Endothelial cell of umbilical vein (primary cell): ENCODE results near the gene MYO9B. TPM values are rescaled to one million over a fixed set of nuclear protein-coding genes. Genes with fewer than 3 reads are reported as not detected.

Experiments used
- BruUV-seq: library from RNA; stranded (reverse); fragments of 400-500 nt; replicated peaks from 2 replicates; lab custom pipeline; 2021; lab: Mats Ljungman, UMichigan
- CTCF ChIA-PET: fragments of 300-600, 350-600 bp; sonication (Branson Sonifier 250); formaldehyde crosslinking; loops from one replicate; lab custom pipeline; 2021; ENCODE audit warnings: antibody characterized with exemption, inconsistent platforms; lab: Charles Lee
- POLR2A ChIA-PET: fragments of 300-600, 350-600 bp; sonication (Branson Sonifier 250); formaldehyde crosslinking; loops from one replicate; lab custom pipeline; 2021; ENCODE audit warnings: antibody characterized with exemption, inconsistent platforms; lab: Charles Lee
- DNase-seq: peaks from one replicate; pipeline ENCODE4 v3.0.0-alpha.2; 2011; ENCODE audit warnings: low read depth, low spot score
- FAIRE-seq: peaks from 2 replicates; lab custom pipeline; 2011; peaks lifted over from hg19 to GRCh38; lab: Jason Lieb, UNC
- H2AFZ ChIP-seq: 2 replicates; pipeline ENCODE4 v1.6.0; 2012; ENCODE audit warnings: low read depth, low read length, control low read depth, inconsistent platforms
- H3K27ac ChIP-seq: 2 replicates; pipeline ENCODE4 v1.5.1; 2011; ENCODE audit warnings: low read depth, mild to moderate bottlenecking, control low read depth, low read length, moderate library complexity; ENCODE audit not compliant: insufficient read depth
- H3K27me3 ChIP-seq, 2 experiments: 2 replicates each; pipeline versions ENCODE4 v1.6.0 to v1.6.1; 2011; ENCODE audit warnings: low read length in 2 of 2, mixed read lengths in 1 of 2; ENCODE audit not compliant: control insufficient read depth in 2 of 2, insufficient read depth in 2 of 2
- H3K36me3 ChIP-seq, 2 experiments: 2 replicates in 1 of 2; 3 replicates in 1 of 2; pipeline ENCODE4 v1.5.1; 2011; ENCODE audit warnings: low read length in 2 of 2, mild to moderate bottlenecking in 1 of 2, moderate library complexity in 1 of 2; ENCODE audit not compliant: control insufficient read depth in 2 of 2, insufficient read depth in 2 of 2; ENCODE audit errors: extremely low read depth in 1 of 2
- H3K4me1 ChIP-seq: 3 replicates; pipeline ENCODE4 v1.5.1; 2011; ENCODE audit warnings: mild to moderate bottlenecking, low read length; ENCODE audit not compliant: control insufficient read depth, insufficient read depth; ENCODE audit errors: extremely low read depth
- H3K4me2 ChIP-seq: 2 replicates; pipeline ENCODE4 v1.6.1; 2011; ENCODE audit warnings: low read length, control low read depth, mixed read lengths; ENCODE audit not compliant: insufficient read depth
- H3K4me3 ChIP-seq, 3 experiments: fragments of 200-600 bp in 1 of 3; sonication (generic), shearing (Covaris generic) in 1 of 3; replicated peaks in 1 of 3; 2 replicates each; pipeline ENCODE4 v1.5.1; 2011 to 2016; ENCODE audit warnings: control low read depth in 3 of 3, low read length in 3 of 3, mild to moderate bottlenecking in 2 of 3, inconsistent platforms in 1 of 3, low read depth in 1 of 3, moderate library complexity in 1 of 3; ENCODE audit not compliant: insufficient read depth in 1 of 3
- H3K79me2 ChIP-seq: 2 replicates; pipeline ENCODE4 v1.6.0; 2012; ENCODE audit warnings: low read length, inconsistent platforms; ENCODE audit not compliant: control insufficient read depth, insufficient read depth
- H3K9ac ChIP-seq: replicated peaks from 2 replicates; pipeline ENCODE3; 2011; ENCODE audit warnings: low read length, control low read depth; ENCODE audit not compliant: insufficient read depth; ENCODE audit errors: extremely low read depth
- H3K9me1 ChIP-seq: replicated peaks from 3 replicates; pipeline ENCODE4 v1.6.0; 2011; ENCODE audit warnings: mild to moderate bottlenecking, low read length; ENCODE audit not compliant: control insufficient read depth, insufficient read depth; ENCODE audit errors: extremely low read depth
- H3K9me3 ChIP-seq: replicated peaks from 2 replicates; pipeline ENCODE4 v1.5.1; 2012; ENCODE audit warnings: low read length, inconsistent platforms; ENCODE audit not compliant: control insufficient read depth, insufficient read depth
- H4K20me1 ChIP-seq: replicated peaks from 2 replicates; pipeline ENCODE3; 2011; ENCODE audit warnings: mild to moderate bottlenecking, low read length; ENCODE audit not compliant: control insufficient read depth, insufficient read depth; ENCODE audit errors: extremely low read depth
- CTCF ChIP-seq, 2 donors: IDR thresholded peaks; 1 replicate in 1 of 2; 2 replicates in 1 of 2; pipeline ENCODE4 v1.5.1; 2011; ENCODE audit warnings: low read length in 2 of 2, mild to moderate bottlenecking in 2 of 2, moderate library complexity in 2 of 2, control low read depth in 1 of 2, inconsistent platforms in 1 of 2, low read depth in 1 of 2; ENCODE audit not compliant: insufficient read depth in 1 of 2; ENCODE audit errors: extremely low read depth in 1 of 2
- EZH2 ChIP-seq: IDR thresholded peaks from 2 replicates; pipeline ENCODE4 v1.6.1; 2012; ENCODE audit warnings: borderline replicate concordance, low read depth, mild to moderate bottlenecking, moderate library complexity, low read length, inconsistent platforms; ENCODE audit not compliant: severe bottlenecking
- FOS ChIP-seq: IDR thresholded peaks from 2 replicates; pipeline ENCODE4 v1.6.1; 2011; ENCODE audit warnings: mild to moderate bottlenecking, low read length, moderate library complexity, borderline replicate concordance; ENCODE audit not compliant: insufficient read depth
- GATA2 ChIP-seq: IDR thresholded peaks from 2 replicates; pipeline ENCODE4 v1.7.0; 2011; ENCODE audit warnings: low read depth, mild to moderate bottlenecking, moderate library complexity, mixed read lengths, low read length; ENCODE audit not compliant: insufficient read length, insufficient read depth
- JUN ChIP-seq: IDR thresholded peaks from 2 replicates; pipeline ENCODE4 v1.6.1; 2011; ENCODE audit warnings: borderline replicate concordance, low read depth; ENCODE audit not compliant: insufficient read length, insufficient read depth
- MAX ChIP-seq: IDR thresholded peaks from 2 replicates; pipeline ENCODE4 v1.6.1; 2011; ENCODE audit not compliant: insufficient read depth, insufficient read length
- MYC ChIP-seq: IDR thresholded peaks from one replicate; pipeline ENCODE4 v1.6.1; 2011; ENCODE audit warnings: mild to moderate bottlenecking, low read depth, low read length
- POLR2A ChIP-seq: IDR thresholded peaks from 2 replicates; pipeline ENCODE4 v1.6.1; 2012; ENCODE audit warnings: low read depth, mild to moderate bottlenecking, control low read depth, low read length
- POLR2AphosphoS5 ChIP-seq: IDR thresholded peaks from 2 replicates; pipeline ENCODE4 v1.6.1; 2012; ENCODE audit warnings: low read depth, mild to moderate bottlenecking, control low read depth, low read length, moderate library complexity; ENCODE audit not compliant: insufficient read depth
- dilution Hi-C: fragments of 300-500 bp; cut with MboI; formaldehyde crosslinking; loops from one replicate; pipeline ENCODE4 v1.15.0; 2019; ENCODE audit warnings: low sequenced_read_pairs; ENCODE audit not compliant: extremely low pct_ligation_motif_present
- intact Hi-C: fragments of 100-400 bp; cut with micrococcal nuclease; formaldehyde crosslinking; loops from one replicate; pipeline ENCODE4 v1.10.0; 2022
- polyA plus RNA-seq, 4 experiments: library from polyadenylated mRNA; depleted of rRNA in 3 of 4; stranded (reverse) in 3 of 4; unstranded in 1 of 4; fragments of >200 nt; gene quantifications; 2 replicates each; pipeline versions ENCODE4 v1.2.1 to v1.2.3, GENCODE V29; 2011 to 2012; ENCODE audit warnings: missing spikeins in 1 of 4
- total RNA-seq: library from RNA; stranded (reverse); gene quantifications from 2 replicates; pipeline ENCODE4 v1.2.3, GENCODE V29; 2021

The MYO9B gene
- total and polyA plus RNA-seq, 2 donors (not counting 3 experiments of a cell fraction or from before 2014, with no cell fraction given), result 64.4 to 119 TPM

- FAIRE-seq (peak; percentile 90), DNase-seq (no peak)
- Histone ChIP-seq H3K4me2 (peak overlapping the region; percentile 81), H3K36me3 (no peaks in the 10 kb centered on the region), H3K9ac (peak overlapping the region; percentile 51), H3K4me1 (peaks cover 21% of the 10 kb centered on the region), H4K20me1 (no peaks in the 10 kb centered on the region), H3K4me3 (peak overlapping the region; percentile 65 to 84 (median 74)), H2AFZ (peak overlapping the region; percentile 25), H3K9me1 (no peaks in the 10 kb centered on the region), H3K9me3 (no peaks in the 10 kb centered on the region), H3K79me2 (peaks cover 27% of the 10 kb centered on the region), H3K27ac (no peak overlapping the region), H3K27me3 (no peaks in the 10 kb centered on the region)
- dilution Hi-C loops (no loop called here), intact Hi-C loops (no loop called here)
- ChIA-PET CTCF (interaction anchor here (1.8 kb wide), 1 partner anchor 9 kb away, joined by 13 read pairs; no protein-coding TSS in a partner anchor), POLR2A (no interaction called here)
- BruUV-seq, result no TSS peak
- TF ChIP-seq FOS, result no peak
- TF ChIP-seq MYC, result no peak
- TF ChIP-seq EZH2, result no peak
- TF ChIP-seq GATA2, result no peak
- no peak for TF ChIP-seq POLR2A
- TF ChIP-seq JUN, result no peak
- TF ChIP-seq POLR2AphosphoS5, result no peak
- no peak for TF ChIP-seq MAX
- no peak for TF ChIP-seq CTCF (IDR thresholded peaks at IDR 0.05; ENCODE audit: extremely low read depth in 1 of 2, insufficient read depth in 1 of 2, low read depth in 1 of 2, low read length in 2 of 2)
These were observed 168.4 kb downstream of the MYO9B start for GRCh38 chr19:17243830-17244617.
